Measurements from ENCODE around the gene PSMB7. TPM values are rescaled to one million over a fixed set of nuclear protein-coding genes. Genes with fewer than 3 reads are reported as not detected.

PSMB7 gene
- 124 TPM for total RNA-seq

DNA sequence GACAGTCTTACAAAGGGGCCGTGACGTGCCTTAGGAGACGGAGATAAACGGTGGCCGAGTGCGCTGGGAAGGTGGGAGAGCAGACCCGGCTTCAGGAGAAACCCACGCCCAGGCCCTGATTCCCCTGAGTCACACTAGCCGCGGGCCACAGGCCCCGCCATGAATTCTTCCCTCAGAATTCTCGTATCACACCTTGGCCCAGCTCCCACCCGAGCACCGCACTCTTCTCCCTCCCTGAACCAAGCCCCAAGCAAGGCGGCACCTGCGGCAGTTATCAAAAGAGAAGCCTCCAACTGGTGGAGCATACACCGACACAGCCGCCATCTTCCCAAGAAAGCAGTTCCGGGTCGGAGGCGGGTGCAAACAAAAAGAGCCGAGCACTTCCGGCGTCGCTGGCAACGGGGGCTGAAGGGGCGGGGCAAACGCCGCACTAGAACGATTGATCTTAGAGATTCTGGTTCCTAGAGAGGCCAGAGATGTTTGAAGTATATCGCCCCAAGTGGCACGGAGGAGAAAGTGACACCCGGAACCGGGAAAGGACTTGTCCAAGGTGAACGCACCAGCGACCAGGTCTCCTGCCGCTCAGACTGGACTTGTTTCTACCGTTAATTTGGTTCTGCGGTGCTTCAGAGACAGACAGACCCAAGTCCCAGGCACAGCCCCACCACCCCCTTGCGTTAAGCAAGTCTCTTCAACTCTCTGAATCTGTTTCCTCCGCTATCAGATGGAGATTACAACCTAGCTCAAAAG lies at the start of gene PSMB7:
Gene PSMB7 (minus strand): TSS at position 341 of the 750 bp plus-strand sequence. CDS start 17 bp downstream, at position 324.

DNA sequence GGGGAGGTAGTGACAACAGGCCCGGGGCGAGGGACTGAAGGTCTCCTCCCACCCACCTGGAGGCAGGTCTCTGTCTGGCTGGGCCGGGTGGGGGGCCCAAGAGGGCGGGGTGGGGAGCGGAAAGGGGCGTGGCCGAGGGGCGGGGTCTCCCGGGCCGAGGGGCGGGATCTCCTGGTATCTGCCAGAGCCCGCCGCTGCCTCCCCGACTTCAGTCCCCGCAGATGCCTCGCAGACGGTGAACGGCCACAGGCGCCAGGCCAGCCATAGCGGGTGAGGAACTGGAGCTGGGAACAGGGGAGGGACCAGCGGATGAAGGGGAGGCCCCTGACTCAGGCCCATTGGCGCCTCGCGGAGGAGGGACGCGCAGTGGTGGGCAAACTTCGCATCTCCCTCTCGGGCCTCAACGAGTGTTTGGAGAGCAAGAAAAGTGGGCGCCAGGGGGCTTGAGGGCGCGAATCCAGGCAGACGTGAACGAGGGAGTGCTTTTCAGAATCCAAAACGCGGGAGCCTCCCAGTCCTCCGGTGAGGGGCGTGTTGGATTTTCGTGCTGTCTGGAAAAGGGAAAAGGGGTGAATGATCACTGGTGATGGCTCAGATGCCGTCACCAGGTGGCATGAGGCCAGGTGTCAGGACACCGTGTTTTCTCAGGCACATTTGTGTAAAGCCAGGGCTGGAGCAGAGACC lies 35.1 kb upstream of the PSMB7 start, which contains the start of gene ADGRD2:
Gene ADGRD2 (plus strand): TSS at position 211 of the 684 bp plus-strand sequence. CDS start 1,216 bp downstream, outside the sequence.

Other genes starting within 250 kb of the PSMB7 start
- gene NEK6, start 157.5 kb downstream of the PSMB7 start, total RNA-seq = 40.2 TPM
- not detected for gene ADGRD2, start 35.0 kb upstream of the PSMB7 start, total RNA-seq
- 0.12 TPM for gene NR5A1, start 92.0 kb upstream of the PSMB7 start, total RNA-seq

All from metanephros (tissue), 1 donor.